ENCODE measurements around the gene PSENEN. TPM values are rescaled to one million over a fixed set of nuclear protein-coding genes. Genes with fewer than 3 reads are reported as not detected.
A peak's percentile ranks its signal among the peaks of the same experiment; 100 is the strongest.

Gene PSENEN
- total RNA-seq, 1 experiment from 2014 or later, result 69.7 TPM

DNA sequence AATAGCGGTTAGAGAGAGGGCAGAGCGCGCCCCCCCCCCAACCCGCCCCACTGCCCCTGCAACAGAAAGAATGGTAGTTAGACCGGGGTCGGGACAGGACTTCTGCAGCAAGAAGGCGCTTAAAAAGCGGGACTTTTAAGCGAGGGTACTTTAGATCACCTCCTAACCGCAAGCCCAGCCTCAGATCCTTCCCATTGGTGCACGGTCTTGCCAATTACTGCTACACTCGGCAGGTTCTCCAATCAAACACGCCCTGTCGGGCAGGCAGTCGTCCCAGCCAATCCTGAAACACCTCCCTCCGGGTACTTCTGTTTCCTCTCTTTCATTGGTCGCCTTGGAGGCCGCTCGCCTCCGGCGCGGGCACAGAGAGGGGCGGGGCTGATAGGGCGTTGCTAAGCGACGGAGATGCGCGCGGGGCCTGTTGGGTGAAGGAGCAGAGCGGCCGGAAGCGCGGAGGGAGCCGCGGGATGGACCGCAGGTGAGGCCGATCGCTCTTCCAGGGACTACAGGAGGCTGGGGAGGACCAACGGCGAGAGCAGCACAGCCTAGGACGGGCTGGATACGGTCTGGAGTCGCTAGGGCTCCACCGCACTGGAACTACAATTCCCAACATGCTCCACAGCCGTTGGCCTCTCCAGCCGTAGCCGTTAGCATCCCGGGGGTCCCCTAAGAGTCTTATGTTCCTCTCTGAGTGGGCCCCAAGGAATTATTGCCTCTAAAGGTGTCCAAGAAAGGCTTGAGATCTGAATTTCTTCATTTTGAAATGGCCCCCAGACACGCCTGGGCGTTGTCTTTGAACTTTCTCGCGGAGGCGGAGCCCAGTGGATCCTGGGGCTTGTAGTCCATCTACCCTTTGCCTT, 12.5 kb downstream of the PSENEN start, which contains the start of gene PROSER3:
TSS of gene PROSER3 (plus strand) at position 428 of the 860 bp plus-strand sequence. CDS start at position 468, 40 bp downstream.
- Mint-ChIP-seq H3K27ac (peak within 1 kb of the TSS; percentile 68 to 97 (median 95); a peak in 5 of 7 replicates), H3K36me3 (ENCODE audit: insufficient read depth in 1 of 3, low read depth in 3 of 3) (peaks cover 6 to 29% (median 26%) of the 10 kb centered on the region in 3 experiments; a peak in 6 of 7 replicates), H3K4me1 (peaks cover 12 to 23% of the 10 kb centered on the region in 2 experiments), H3K4me3 (peak within 1 kb of the TSS; percentile 91 to 95), H3K27me3 (ENCODE audit: low read depth) (peaks cover 7% of the 10 kb centered on the region), H3K9me3 (no peaks in the 10 kb centered on the region)
- no peak within 1 kb of the TSS for H2AK5ac ChIP-seq (ENCODE audit: insufficient read length, low read length)
- H3K4me2 ChIP-seq (ENCODE audit: insufficient read depth, insufficient read length, low read length), result peak within 1 kb of the TSS; percentile 47
- no peaks in the 10 kb centered on the region for H3K9me3 ChIP-seq (ENCODE audit: control insufficient read depth, low read depth, low read length)
- H4K91ac ChIP-seq (ENCODE audit: insufficient read length, low read depth, low read length), result no peak within 1 kb of the TSS
- H3K18ac ChIP-seq (ENCODE audit: insufficient read length, low read depth, low read length), result peak within 1 kb of the TSS; percentile 79
- H4K20me1 ChIP-seq (ENCODE audit: control insufficient read depth, insufficient read depth, insufficient read length), result no peaks in the 10 kb centered on the region
- peak within 1 kb of the TSS; percentile 70 for H3K14ac ChIP-seq (ENCODE audit: insufficient read depth, low read length)
- peak; percentile 99 for DNase-seq
- H3K23ac ChIP-seq (ENCODE audit: insufficient read length, low read depth, low read length), result no peak within 1 kb of the TSS
- no peak within 1 kb of the TSS for H3K27ac ChIP-seq (ENCODE audit: insufficient read length, low read depth, low read length)
- H3K4me1 ChIP-seq (ENCODE audit: insufficient read depth, low read length), result no peaks in the 10 kb centered on the region
- no peak within 1 kb of the TSS for H2BK15ac ChIP-seq (ENCODE audit: low read depth, low read length)
- peak within 1 kb of the TSS; percentile 71 for H3K9ac ChIP-seq (ENCODE audit: extremely low read depth, insufficient read length, low read length)
- H3K79me2 ChIP-seq (ENCODE audit: insufficient read depth, low read length), result no peaks in the 10 kb centered on the region
- no peak for TF ChIP-seq CTCF (conservative IDR thresholded peaks at IDR 0.05)
- H2BK20ac ChIP-seq (ENCODE audit: low read depth, low read length, poor library complexity, severe bottlenecking), result no peak within 1 kb of the TSS
- WGBS (ENCODE audit: extremely low coverage, insufficient read length, low lambda C conversion rate), result no CpG with 5 or more reads among the region's 53 CpGs
- no peak within 1 kb of the TSS for H4K8ac ChIP-seq (replicated peaks; ENCODE audit: insufficient read length, low read depth, low read length)
- H2BK12ac ChIP-seq (ENCODE audit: insufficient read length, low read depth, low read length), result no peak within 1 kb of the TSS
- no peak within 1 kb of the TSS for H4K5ac ChIP-seq (ENCODE audit: insufficient read length, low read depth, low read length)
- H2BK120ac ChIP-seq (ENCODE audit: low read depth, low read length, poor library complexity, severe bottlenecking), result no peak within 1 kb of the TSS
- H3K27me3 ChIP-seq (ENCODE audit: insufficient read depth, low read length), result no peaks in the 10 kb centered on the region
- H3K79me1 ChIP-seq (ENCODE audit: insufficient read depth, low read depth, low read length, poor library complexity, severe bottlenecking), result no peaks in the 10 kb centered on the region
- no peak within 1 kb of the TSS for H3K4ac ChIP-seq (ENCODE audit: low read depth, low read length)
- H3T11ph ChIP-seq (ENCODE audit: low read length), result no peak within 1 kb of the TSS
- H2BK5ac ChIP-seq (ENCODE audit: insufficient read length, low read length), result no peak within 1 kb of the TSS
- H3K23me2 ChIP-seq (ENCODE audit: insufficient read length, low read depth, low read length, poor library complexity, severe bottlenecking), result peaks cover 15% of the 10 kb centered on the region
- H2AFZ ChIP-seq (ENCODE audit: low read length), result no peak within 1 kb of the TSS
- no peak within 1 kb of the TSS for H3K56ac ChIP-seq (ENCODE audit: insufficient read length, low read depth, low read length)
